OCI-LY3 (cell line): ENCODE measurements around the gene OR52H1.
A peak's percentile ranks its signal among the peaks of the same experiment; 100 is the strongest.

ENCODE experiments used
- H2AFZ ChIP-seq: fragments of 200-600, 300-600 bp; shearing (Covaris generic); 2 replicates; pipeline ENCODE4 v1.6.0; 2014; ENCODE audit warnings: antibody characterized with exemption, low read depth, low read length
- H3K27ac ChIP-seq: fragments of 200-600, 300-600 bp; sonication (generic); 2 replicates; pipeline ENCODE4 v1.5.1; 2014; ENCODE audit warnings: mild to moderate bottlenecking, low read length, moderate library complexity, mixed read lengths
- H3K27me3 ChIP-seq: fragments of 200-600, 300-600 bp; sonication (generic); 2 replicates; pipeline ENCODE4 v1.6.1; 2014; ENCODE audit warnings: low read depth, low read length, mixed read lengths
- H3K36me3 ChIP-seq: fragments of 200-600, 300-600 bp; sonication (generic); replicated peaks from 2 replicates; pipeline ENCODE3; 2014; ENCODE audit warnings: low read depth, low read length, mixed read lengths
- H3K4me1 ChIP-seq: fragments of 300-600, 200-600 bp; sonication (generic); 2 replicates; pipeline ENCODE4 v1.6.1; 2014; ENCODE audit warnings: low read length, mixed read lengths
- H3K4me2 ChIP-seq: fragments of 200-600, 300-600 bp; sonication (generic); 2 replicates; pipeline ENCODE4 v1.6.1; 2014; ENCODE audit warnings: low read length, mixed read lengths
- H3K4me3 ChIP-seq: fragments of 300-600, 200-600 bp; sonication (generic); 2 replicates; pipeline ENCODE4 v1.5.1; 2014; ENCODE audit warnings: antibody characterized with exemption, mild to moderate bottlenecking, low read length, moderate library complexity
- H3K79me2 ChIP-seq: fragments of 300-600, 200-600 bp; shearing (Covaris generic); 2 replicates; pipeline ENCODE4 v1.6.1; 2014; ENCODE audit warnings: mild to moderate bottlenecking, low read length, mixed read lengths
- H3K9ac ChIP-seq: fragments of 300-600, 200-600 bp; shearing (Covaris generic); 2 replicates; pipeline ENCODE4 v1.6.0; 2014; ENCODE audit warnings: mild to moderate bottlenecking, low read length, moderate library complexity
- H3K9me3 ChIP-seq: fragments of 200-600, 300-600 bp; shearing (Covaris generic); 2 replicates; pipeline ENCODE4 v1.6.1; 2014; ENCODE audit warnings: low read length, mixed read lengths; ENCODE audit not compliant: insufficient read depth
- H4K20me1 ChIP-seq: fragments of 200-600, 300-600 bp; sonication (generic); 2 replicates; pipeline ENCODE4 v1.6.1; 2016; ENCODE audit warnings: low read length, mixed read lengths; ENCODE audit not compliant: insufficient read depth
- EZH2phosphoT487 ChIP-seq: fragments of 200-600 bp; shearing (Covaris generic); IDR thresholded peaks from 2 replicates; pipeline ENCODE4 v1.6.1; 2018; ENCODE audit warnings: antibody characterized with exemption, mixed run types, low read depth
- TF ChIP-seq, protein P1 (sequence below): fragments of 200-600, 300-600 bp; sonication (generic); IDR thresholded peaks from 2 replicates; pipeline ENCODE4 v1.5.1; 2014; ENCODE audit warnings: antibody characterized with exemption, low read length, low read depth

The OR52H1 gene

GRCh38 chr11:5548440-5548839, at the start of gene OR52H1:
TSS of gene OR52H1 (minus strand) at chr11:5548540. CDS start at chr11:5545505, 3,035 bp downstream.
- Histone ChIP-seq H3K9me3 (no peaks in the 10 kb centered on the region), H4K20me1 (no peaks in the 10 kb centered on the region), H2AFZ (no peak within 1 kb of the TSS), H3K4me3 (no peak within 1 kb of the TSS), H3K36me3 (no peaks in the 10 kb centered on the region), H3K9ac (no peak within 1 kb of the TSS), H3K4me2 (peak within 1 kb of the TSS; percentile 30), H3K4me1 (peaks cover 24% of the 10 kb centered on the region), H3K27ac (no peak within 1 kb of the TSS), H3K27me3 (0 out of 2 replicates have a peak, but pooled peaks cover 4% of the 10 kb centered on the region), H3K79me2 (no peaks in the 10 kb centered on the region)
- no peak for TF ChIP-seq EZH2phosphoT487
- TF ChIP-seq, protein P1, sequence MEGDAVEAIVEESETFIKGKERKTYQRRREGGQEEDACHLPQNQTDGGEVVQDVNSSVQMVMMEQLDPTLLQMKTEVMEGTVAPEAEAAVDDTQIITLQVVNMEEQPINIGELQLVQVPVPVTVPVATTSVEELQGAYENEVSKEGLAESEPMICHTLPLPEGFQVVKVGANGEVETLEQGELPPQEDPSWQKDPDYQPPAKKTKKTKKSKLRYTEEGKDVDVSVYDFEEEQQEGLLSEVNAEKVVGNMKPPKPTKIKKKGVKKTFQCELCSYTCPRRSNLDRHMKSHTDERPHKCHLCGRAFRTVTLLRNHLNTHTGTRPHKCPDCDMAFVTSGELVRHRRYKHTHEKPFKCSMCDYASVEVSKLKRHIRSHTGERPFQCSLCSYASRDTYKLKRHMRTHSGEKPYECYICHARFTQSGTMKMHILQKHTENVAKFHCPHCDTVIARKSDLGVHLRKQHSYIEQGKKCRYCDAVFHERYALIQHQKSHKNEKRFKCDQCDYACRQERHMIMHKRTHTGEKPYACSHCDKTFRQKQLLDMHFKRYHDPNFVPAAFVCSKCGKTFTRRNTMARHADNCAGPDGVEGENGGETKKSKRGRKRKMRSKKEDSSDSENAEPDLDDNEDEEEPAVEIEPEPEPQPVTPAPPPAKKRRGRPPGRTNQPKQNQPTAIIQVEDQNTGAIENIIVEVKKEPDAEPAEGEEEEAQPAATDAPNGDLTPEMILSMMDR, result no peak

DNA sequence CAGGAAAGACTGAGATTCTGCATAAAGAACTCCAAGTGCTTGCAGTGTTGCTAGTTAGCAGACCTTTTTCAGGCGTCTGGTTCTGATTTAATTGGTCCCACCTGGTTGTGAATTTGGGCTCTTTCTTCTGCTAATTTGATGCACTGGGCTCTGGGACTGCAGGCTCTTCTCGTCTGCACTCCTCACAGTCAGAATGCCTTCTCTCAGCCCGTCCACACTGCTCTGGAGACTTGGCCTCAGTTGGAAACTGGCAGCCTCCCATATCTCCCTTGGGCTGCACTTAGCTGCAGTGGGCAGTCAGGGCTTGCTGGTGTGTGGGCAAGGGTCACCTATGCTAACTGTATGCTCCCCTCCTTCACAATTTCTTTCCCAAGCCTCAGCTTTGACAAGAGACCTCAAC, 49.6 kb upstream of the OR52H1 start:
- TF ChIP-seq, protein P1, result no peak
- TF ChIP-seq EZH2phosphoT487, result no peak
- Histone ChIP-seq H3K27me3 (no peaks in the 10 kb centered on the region), H3K4me1 (peaks cover 4% of the 10 kb centered on the region), H2AFZ (no peak overlapping the region), H3K9ac (no peak overlapping the region), H3K36me3 (no peaks in the 10 kb centered on the region), H3K9me3 (no peaks in the 10 kb centered on the region), H3K79me2 (no peaks in the 10 kb centered on the region), H4K20me1 (no peaks in the 10 kb centered on the region), H3K4me3 (no peak overlapping the region), H3K4me2 (no peak overlapping the region), H3K27ac (no peak overlapping the region)

GRCh38 chr11:5596607-5597201, 48.4 kb upstream of the OR52H1 start, which contains the start of gene TRIM6:
TSS of gene TRIM6 (plus strand) at chr11:5596637. CDS start at chr11:5596898, 261 bp downstream.
- Histone ChIP-seq H3K9me3 (no peaks in the 10 kb centered on the region), H3K79me2 (no peaks in the 10 kb centered on the region), H3K4me1 (peaks cover 4% of the 10 kb centered on the region), H3K9ac (peak within 1 kb of the TSS; percentile 24; the same call in 1 of the 2 replicates), H4K20me1 (no peaks in the 10 kb centered on the region), H2AFZ (no peak within 1 kb of the TSS; the same call in 1 of the 2 replicates), H3K36me3 (no peaks in the 10 kb centered on the region), H3K4me2 (peak within 1 kb of the TSS; percentile 61), H3K4me3 (peak within 1 kb of the TSS; percentile 72), H3K27me3 (no peaks in the 10 kb centered on the region), H3K27ac (no peak within 1 kb of the TSS)
- TF ChIP-seq EZH2phosphoT487, result no peak
- TF ChIP-seq, protein P1, result no peak

- H3K4me2 ChIP-seq, result no peak overlapping the region
- no peaks in the 10 kb centered on the region for H3K4me1 ChIP-seq
- no peaks in the 10 kb centered on the region for H3K36me3 ChIP-seq
- no peak overlapping the region for H3K4me3 ChIP-seq
- no peak overlapping the region for H3K9ac ChIP-seq
- H3K79me2 ChIP-seq, result no peaks in the 10 kb centered on the region
- no peaks in the 10 kb centered on the region for H3K27me3 ChIP-seq
- no peak overlapping the region for H2AFZ ChIP-seq
- no peaks in the 10 kb centered on the region for H4K20me1 ChIP-seq
- H3K27ac ChIP-seq, result no peak overlapping the region
- no peak for TF ChIP-seq EZH2phosphoT487
- TF ChIP-seq, protein P1, result no peak
- no peaks in the 10 kb centered on the region for H3K9me3 ChIP-seq
These were observed 44.8 kb upstream of the OR52H1 start for GRCh38 chr11:5593146-5593545.
